Fibroblast of skin of right biceps (primary cell): ENCODE measurements around the gene XPR1.

Source experiments
- DNase-seq: peaks from one replicate; pipeline ENCODE4 v3.0.0-alpha.2; 2013

Gene XPR1

GRCh38 chr1:180936110-180937011, 304.5 kb downstream of the XPR1 start:
- no peak for DNase-seq

DNA sequence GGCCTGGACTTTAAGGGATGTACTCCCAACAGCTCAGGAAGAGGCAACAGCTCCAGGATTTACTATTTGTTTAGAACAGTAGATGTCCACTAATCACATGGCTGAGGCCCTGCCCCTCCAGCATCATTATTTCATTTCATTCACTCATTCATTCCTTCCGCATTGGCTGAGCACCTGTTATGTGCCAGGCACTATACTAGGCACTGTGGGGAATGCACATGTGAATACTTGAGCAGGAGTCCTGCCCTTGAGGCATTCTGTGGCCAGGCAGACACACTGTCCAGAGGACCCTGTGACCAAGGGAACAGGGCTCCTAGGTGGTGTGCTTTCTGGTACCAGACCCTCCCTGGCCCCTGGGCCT, 305.2 kb downstream of the XPR1 start:
- DNase-seq, result no peak

GRCh38 chr1:180937624-180938225, 305.9 kb downstream of the XPR1 start:
- DNase-seq, result no peak

DNA sequence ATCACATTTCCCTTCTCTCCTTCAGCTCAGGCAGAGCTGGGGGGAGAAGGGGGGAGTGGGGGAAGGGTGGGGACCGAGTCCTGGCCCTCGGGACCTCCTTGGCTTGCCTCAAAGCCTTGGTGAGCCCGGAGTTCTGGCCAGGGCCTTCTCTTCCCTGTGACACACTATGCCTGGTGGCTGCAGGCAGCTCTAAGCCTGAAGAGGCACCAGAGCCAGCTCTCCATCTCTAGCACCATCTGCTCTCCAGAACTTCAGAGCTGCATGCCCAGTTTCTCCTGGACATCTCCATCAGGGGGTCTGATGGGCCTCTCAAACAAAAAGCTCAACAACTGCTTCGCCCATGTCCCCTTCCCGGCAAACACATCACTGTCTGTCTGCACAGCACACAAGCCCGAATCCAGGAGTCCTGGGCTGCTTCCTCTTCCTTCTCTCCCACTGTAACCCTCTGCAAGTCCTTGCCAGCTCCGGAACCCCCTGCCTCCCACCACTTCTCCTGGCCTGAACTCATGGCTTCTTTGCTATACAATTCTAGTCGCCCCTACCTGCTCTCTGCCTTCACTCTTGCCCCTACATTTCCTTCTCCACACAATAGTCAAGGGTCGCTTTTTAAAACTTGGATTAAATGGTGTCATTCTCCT, 307.4 kb downstream of the XPR1 start:
- DNase-seq, result no peak

- DNase-seq, result no peak
Measured at GRCh38 chr1:180939711-180940103, 307.9 kb downstream of the XPR1 start.
